PC-9 (cell line): ENCODE measurements around the gene SLC22A4. TPM values are rescaled to one million over a fixed set of nuclear protein-coding genes. Genes with fewer than 3 reads are reported as not detected.
A peak's percentile ranks its signal among the peaks of the same experiment; 100 is the strongest.

Experiments
- BruUV-seq: library from RNA; stranded (reverse); fragments of 400-500 nt; replicated peaks from 2 replicates; lab custom pipeline; 2021; lab: Mats Ljungman, UMichigan
- CTCF ChIA-PET: fragments of 300-600 bp; sonication (Branson Sonifier 250); formaldehyde crosslinking; loops from one replicate; lab custom pipeline; 2022; ENCODE audit warnings: antibody characterized with exemption; lab: Charles Lee
- POLR2A ChIA-PET: fragments of 300-600 bp; sonication (Branson Sonifier 250); formaldehyde crosslinking; loops from one replicate; lab custom pipeline; 2022; ENCODE audit warnings: antibody characterized with exemption; ENCODE audit not compliant: unreplicated experiment; lab: Charles Lee
- DNase-seq, 2 experiments: peaks; one replicate each; pipeline versions ENCODE4 v3.0.0 to v3.0.0-alpha.2; 2015 to 2022; ENCODE audit warnings: mixed read lengths in 1 of 2
- H2AFZ ChIP-seq: fragments of 200-600 bp; sonication (generic); 2 replicates; pipeline ENCODE4 v1.8.1; 2017; ENCODE audit warnings: antibody characterized with exemption
- H3F3A ChIP-seq: fragments of 200-600 bp; sonication (generic); 2 replicates; pipeline ENCODE4 v1.8.1; 2017; ENCODE audit warnings: antibody characterized with exemption, mild to moderate bottlenecking, low read depth; ENCODE audit not compliant: insufficient read depth
- H3K27ac ChIP-seq: fragments of 200-600 bp; sonication (generic); 2 replicates; pipeline ENCODE4 v1.6.1; 2016; ENCODE audit warnings: mixed run types
- H3K27me3 ChIP-seq: fragments of 200-600 bp; sonication (generic); 2 replicates; pipeline ENCODE4 v1.6.1; 2016; ENCODE audit warnings: low read depth, mixed run types; ENCODE audit not compliant: insufficient read depth
- H3K36me3 ChIP-seq: fragments of 200-600 bp; sonication (generic); 2 replicates; pipeline ENCODE4 v1.6.1; 2016; ENCODE audit warnings: low read depth, mixed run types
- H3K4me1 ChIP-seq: fragments of 200-600 bp; sonication (generic); replicated peaks from 2 replicates; pipeline ENCODE4 v1.6.1; 2016; ENCODE audit warnings: mixed run types; ENCODE audit not compliant: insufficient read depth
- H3K4me2 ChIP-seq: fragments of 200-600 bp; sonication (generic); 2 replicates; pipeline ENCODE4 v1.6.1; 2017; ENCODE audit warnings: mixed run types
- H3K4me3 ChIP-seq: fragments of 200-600 bp; sonication (generic); 2 replicates; pipeline ENCODE4 v1.6.1; 2016; ENCODE audit warnings: mixed run types
- H3K79me2 ChIP-seq: fragments of 200-600 bp; sonication (generic); 2 replicates; pipeline ENCODE4 v1.6.1; 2017; ENCODE audit warnings: low read depth, mixed run types
- H3K9me2 ChIP-seq: fragments of 200-600 bp; sonication (generic); 2 replicates; pipeline ENCODE4 v1.8.1; 2017; ENCODE audit warnings: mild to moderate bottlenecking; ENCODE audit not compliant: insufficient read depth
- H3K9me3 ChIP-seq: fragments of 200-600 bp; sonication (generic); 2 replicates; pipeline ENCODE4 v1.8.1; 2016; ENCODE audit warnings: low read depth; ENCODE audit not compliant: insufficient read depth
- H4K20me1 ChIP-seq: fragments of 200-600 bp; sonication (generic); 2 replicates; pipeline ENCODE4 v1.8.1; 2017; ENCODE audit not compliant: insufficient read depth
- EZH2 ChIP-seq: fragments of 200-600 bp; sonication (generic); IDR thresholded peaks from 2 replicates; pipeline ENCODE4 v1.8.0; 2017; ENCODE audit warnings: antibody characterized with exemption, low read depth
- intact Hi-C: fragments of 100-400 bp; cut with micrococcal nuclease; formaldehyde crosslinking; loops from one replicate; pipeline ENCODE4 v1.10.0; 2022; ENCODE audit not compliant: unreplicated experiment
- total RNA-seq: library from RNA; stranded (reverse); gene quantifications from 2 replicates; pipeline ENCODE4 v1.2.3, GENCODE V29; 2021
- TF ChIP-seq, protein P1 (sequence below): fragments of 200-600 bp; sonication (generic); conservative IDR thresholded peaks from 2 replicates; pipeline ENCODE4 v1.6.1; 2017; ENCODE audit warnings: mixed run types, antibody characterized with exemption, mild to moderate bottlenecking, moderate library complexity

The SLC22A4 gene
- total RNA-seq, 1 experiment from 2014 or later = 4.2 TPM

DNA sequence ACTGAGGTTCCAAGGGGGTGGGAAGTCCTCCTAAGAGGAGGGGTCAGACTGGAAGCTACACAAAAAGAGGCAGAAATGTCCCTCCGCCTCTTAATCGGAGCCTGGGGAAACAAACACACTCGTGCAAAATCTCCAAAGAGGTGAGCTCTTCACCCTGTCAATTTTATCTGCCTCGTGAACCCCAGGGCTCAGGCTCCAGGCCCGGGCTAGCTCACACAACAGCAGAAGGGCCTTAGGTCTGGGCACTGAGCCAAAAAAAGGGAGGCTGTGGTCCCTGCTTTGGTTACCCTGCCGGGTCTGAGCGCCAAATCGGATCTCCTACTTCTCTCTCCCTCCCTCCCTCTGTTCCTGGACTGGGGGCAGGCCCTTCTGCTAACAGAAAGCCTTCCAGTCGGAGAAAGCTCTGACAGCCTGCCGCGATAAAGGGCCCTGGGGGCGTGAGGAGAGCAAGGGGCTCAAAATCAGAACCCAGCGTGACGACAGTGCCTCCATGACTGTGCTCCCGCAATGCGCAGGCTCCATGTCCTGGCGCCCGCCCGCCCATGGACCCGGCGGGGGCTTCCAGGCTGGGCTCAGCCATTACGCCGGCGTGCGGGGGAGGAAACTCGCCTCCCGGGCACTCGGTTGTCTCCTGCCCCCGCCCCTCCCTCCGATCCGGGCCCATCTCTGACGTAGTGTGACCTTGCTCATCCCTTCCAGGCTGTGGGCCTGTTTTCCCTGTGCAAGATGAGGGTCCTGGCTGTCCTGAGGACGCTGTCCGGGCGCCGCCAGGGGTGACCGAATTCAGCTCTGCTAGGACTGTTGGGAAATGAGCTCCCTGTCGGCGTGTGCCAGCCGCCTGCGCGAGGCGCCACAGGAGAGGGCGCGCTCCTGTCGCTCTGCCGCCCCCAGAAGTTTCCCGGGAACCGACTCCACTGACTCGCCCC, 865 bp upstream of the SLC22A4 start:
- Histone ChIP-seq H3F3A (peaks cover 17% of the 10 kb centered on the region), H2AFZ (peak overlapping the region; percentile 95), H4K20me1 (no peaks in the 10 kb centered on the region), H3K79me2 (peaks cover 19% of the 10 kb centered on the region; the same call in 1 of the 2 replicates), H3K4me2 (peak overlapping the region; percentile 100), H3K9me3 (no peaks in the 10 kb centered on the region), H3K36me3 (no peaks in the 10 kb centered on the region), H3K4me3 (peak overlapping the region; percentile 63), H3K9me2 (no peaks in the 10 kb centered on the region), H3K27ac (peak overlapping the region; percentile 79), H3K4me1 (peaks cover 28% of the 10 kb centered on the region), H3K27me3 (no peaks in the 10 kb centered on the region)
- CTCF ChIA-PET = interaction anchor here (0.5 to 1.4 kb wide), 5 partner anchors 27 to 527 kb away, joined by 3 to 18 read pairs (median 5); no protein-coding TSS in a partner anchor
- peak; percentile 60 to 78 for DNase-seq
- TF ChIP-seq, protein P1, sequence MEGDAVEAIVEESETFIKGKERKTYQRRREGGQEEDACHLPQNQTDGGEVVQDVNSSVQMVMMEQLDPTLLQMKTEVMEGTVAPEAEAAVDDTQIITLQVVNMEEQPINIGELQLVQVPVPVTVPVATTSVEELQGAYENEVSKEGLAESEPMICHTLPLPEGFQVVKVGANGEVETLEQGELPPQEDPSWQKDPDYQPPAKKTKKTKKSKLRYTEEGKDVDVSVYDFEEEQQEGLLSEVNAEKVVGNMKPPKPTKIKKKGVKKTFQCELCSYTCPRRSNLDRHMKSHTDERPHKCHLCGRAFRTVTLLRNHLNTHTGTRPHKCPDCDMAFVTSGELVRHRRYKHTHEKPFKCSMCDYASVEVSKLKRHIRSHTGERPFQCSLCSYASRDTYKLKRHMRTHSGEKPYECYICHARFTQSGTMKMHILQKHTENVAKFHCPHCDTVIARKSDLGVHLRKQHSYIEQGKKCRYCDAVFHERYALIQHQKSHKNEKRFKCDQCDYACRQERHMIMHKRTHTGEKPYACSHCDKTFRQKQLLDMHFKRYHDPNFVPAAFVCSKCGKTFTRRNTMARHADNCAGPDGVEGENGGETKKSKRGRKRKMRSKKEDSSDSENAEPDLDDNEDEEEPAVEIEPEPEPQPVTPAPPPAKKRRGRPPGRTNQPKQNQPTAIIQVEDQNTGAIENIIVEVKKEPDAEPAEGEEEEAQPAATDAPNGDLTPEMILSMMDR = no peak; the same call in 1 of the 2 replicates
- no peak for TF ChIP-seq EZH2
- BruUV-seq = TSS peak; percentile 54
- intact Hi-C loops = loop anchor here (1.0 to 10.0 kb wide), 3 partner anchors 66 to 229 kb away; partner anchors contain the start of genes IL3, IRF1 and P4HA2
- POLR2A ChIA-PET = interaction anchor here (0.5 to 1.2 kb wide), 8 partner anchors 42 to 309 kb away, joined by 3 to 9 read pairs (median 5); partner anchors contain the start of gene SLC22A5

DNA sequence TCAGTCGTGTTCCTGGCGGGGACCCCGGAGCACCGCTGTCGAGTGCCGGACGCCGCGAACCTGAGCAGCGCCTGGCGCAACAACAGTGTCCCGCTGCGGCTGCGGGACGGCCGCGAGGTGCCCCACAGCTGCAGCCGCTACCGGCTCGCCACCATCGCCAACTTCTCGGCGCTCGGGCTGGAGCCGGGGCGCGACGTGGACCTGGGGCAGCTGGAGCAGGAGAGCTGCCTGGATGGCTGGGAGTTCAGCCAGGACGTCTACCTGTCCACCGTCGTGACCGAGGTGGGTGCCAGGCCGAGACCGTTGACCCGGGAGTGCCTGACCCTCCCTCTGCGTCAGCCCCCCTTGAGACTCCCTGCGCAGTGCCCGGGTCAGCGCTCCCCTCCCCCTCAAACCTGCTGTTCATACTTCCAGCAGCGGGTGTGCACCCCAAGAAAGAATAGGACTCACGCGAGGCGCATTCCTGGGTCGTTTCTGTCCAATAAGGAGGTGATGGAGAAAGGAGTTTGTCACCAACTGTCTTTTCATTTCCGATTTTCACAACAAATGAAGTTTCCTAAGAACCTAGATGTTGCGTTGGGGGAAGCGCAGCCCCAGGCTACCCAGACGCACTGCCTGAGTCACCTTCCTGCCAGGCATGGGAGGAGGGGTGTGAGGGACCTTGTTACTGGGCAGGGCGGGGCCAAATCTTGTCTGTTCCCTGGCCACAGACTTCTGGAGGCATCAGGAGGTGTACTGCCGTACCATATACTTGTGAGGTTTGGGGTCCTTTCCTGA, 722 bp downstream of the SLC22A4 start:
- H3K36me3 ChIP-seq = no peaks in the 10 kb centered on the region
- H3K9me3 ChIP-seq = no peaks in the 10 kb centered on the region
- TF ChIP-seq EZH2 = no peak
- TF ChIP-seq, protein P1 = no peak
- peaks cover 19% of the 10 kb centered on the region; the same call in 1 of the 2 replicates for H3K79me2 ChIP-seq
- H3K9me2 ChIP-seq = no peaks in the 10 kb centered on the region
- no peaks in the 10 kb centered on the region for H3K27me3 ChIP-seq
- H3K4me3 ChIP-seq = peak overlapping the region; percentile 63
- POLR2A ChIA-PET = interaction anchor here (0.6 to 1.2 kb wide), 2 partner anchors 21 to 70 kb away, joined by 9 to 14 read pairs; no protein-coding TSS in a partner anchor
- no TSS peak for BruUV-seq
- intact Hi-C loops = loop anchor here (2.0 to 10.0 kb wide), 3 partner anchors 70 to 230 kb away; partner anchors contain the start of genes IL3 and IRF1
- peak overlapping the region; percentile 95 for H2AFZ ChIP-seq
- peak overlapping the region; percentile 100 for H3K4me2 ChIP-seq
- CTCF ChIA-PET = interaction anchor here (1.4 kb wide), 1 partner anchor 57 kb away, joined by 18 read pairs; no protein-coding TSS in a partner anchor
- DNase-seq = peak; percentile 82 to 87
- peaks cover 35% of the 10 kb centered on the region for H3K4me1 ChIP-seq
- H3F3A ChIP-seq = peaks cover 22% of the 10 kb centered on the region
- H4K20me1 ChIP-seq = no peaks in the 10 kb centered on the region
- peak overlapping the region; percentile 79 for H3K27ac ChIP-seq
